DMS 273 (cell line): ENCODE results near the gene EMC10.

ENCODE experiments used
- DNase-seq: peaks from one replicate; lab custom pipeline; 2025; ENCODE audit not compliant: unreplicated experiment; lab: John Stamatoyannopoulos, UW

Gene EMC10

GRCh38 chr19:50477751-50478515, 1.6 kb downstream of the EMC10 start:
- no peak for DNase-seq

GRCh38 chr19:50478901-50479715, 2.8 kb downstream of the EMC10 start:
- DNase-seq = peak; percentile 34

- no peak for DNase-seq
These were observed 3.5 kb downstream of the EMC10 start for GRCh38 chr19:50479761-50480251.

GRCh38 chr19:50480281-50481111, 4.2 kb downstream of the EMC10 start:
- no peak for DNase-seq

- DNase-seq = no peak
These were observed 5.2 kb downstream of the EMC10 start for GRCh38 chr19:50481351-50482149.

GRCh38 chr19:50482271-50482855, 6.1 kb downstream of the EMC10 start:
- DNase-seq = no peak

- no peak for DNase-seq
These were observed 6.6 kb downstream of the EMC10 start for GRCh38 chr19:50482916-50483315.

- no peak for DNase-seq
These were observed 9.1 kb downstream of the EMC10 start for GRCh38 chr19:50485284-50485955.

GRCh38 chr19:50486823-50487515, 10.7 kb downstream of the EMC10 start:
- peak; percentile 76 for DNase-seq

GRCh38 chr19:50488389-50489194, 12.3 kb downstream of the EMC10 start:
- no peak for DNase-seq

GRCh38 chr19:50489461-50490011, 13.2 kb downstream of the EMC10 start:
- no peak for DNase-seq

GRCh38 chr19:50490411-50490811, 14.1 kb downstream of the EMC10 start:
- no peak for DNase-seq

GRCh38 chr19:50490991-50491472, 14.7 kb downstream of the EMC10 start:
- no peak for DNase-seq

- DNase-seq = no peak
These were observed 16.2 kb downstream of the EMC10 start for GRCh38 chr19:50492303-50493052.

GRCh38 chr19:50493171-50493570, 16.9 kb downstream of the EMC10 start:
- no peak for DNase-seq

- DNase-seq = no peak
These were observed 18.1 kb downstream of the EMC10 start for GRCh38 chr19:50494186-50495019.
